Measurements from ENCODE around the gene SEC24C. TPM values are rescaled to one million over a fixed set of nuclear protein-coding genes. Genes with fewer than 3 reads are reported as not detected.
"Not testable (repeated sequence)": the region's sequence is repeated elsewhere in the genome, so short reads cannot be mapped to it uniquely, and the experiment has no call there.

The SEC24C gene
- total RNA-seq, 1 donor from 2014 or later: 42.2 TPM

- H3K4me1 ChIP-seq: peaks cover 69% of the 10 kb centered on the region
- H3K36me3 ChIP-seq: peaks cover 24% of the 10 kb centered on the region
- H3K4me3 ChIP-seq: peak overlapping the region; percentile 90
- no peaks in the 10 kb centered on the region for H3K9me3 ChIP-seq (replicated peaks)
- intact Hi-C loops (cut with micrococcal nuclease): no loop called here
- TF ChIP-seq CTCF (IDR thresholded peaks at IDR 0.05; ENCODE audit: borderline replicate concordance): no peak
- no peak for DNase-seq
- H3K27ac ChIP-seq (replicated peaks): peak overlapping the region; percentile 95
- H3K27me3 ChIP-seq (ENCODE audit: low read depth): no peaks in the 10 kb centered on the region
These were observed 38.5 kb downstream of the SEC24C start for GRCh38 chr10:73782749-73783085.

- intact Hi-C loops (cut with micrococcal nuclease): no loop called here
- H3K27me3 ChIP-seq (ENCODE audit: low read depth): no peaks in the 10 kb centered on the region
- peaks cover 14% of the 10 kb centered on the region for H3K36me3 ChIP-seq
- peak; percentile 87 for DNase-seq
- H3K9me3 ChIP-seq (replicated peaks): no peaks in the 10 kb centered on the region
- TF ChIP-seq CTCF (IDR thresholded peaks at IDR 0.05; ENCODE audit: borderline replicate concordance): peak; percentile 20
- H3K27ac ChIP-seq (replicated peaks): peak within 1 kb of the TSS; percentile 95
- peaks cover 79% of the 10 kb centered on the region for H3K4me1 ChIP-seq
- H3K4me3 ChIP-seq: peak within 1 kb of the TSS; percentile 93
These were observed 41.1 kb downstream of the SEC24C start, which contains the start of gene ZSWIM8 for GRCh38 chr10:73785211-73785720. Gene ZSWIM8 (plus strand): TSS chr10:73785606. CDS start chr10:73785879, 273 bp downstream.

- peak overlapping the region; percentile 93 for H3K4me3 ChIP-seq
- no peak for DNase-seq
- intact Hi-C loops (cut with micrococcal nuclease): no loop called here
- H3K9me3 ChIP-seq (replicated peaks): no peaks in the 10 kb centered on the region
- peak overlapping the region; percentile 95 for H3K27ac ChIP-seq (replicated peaks)
- H3K27me3 ChIP-seq (ENCODE audit: low read depth): no peaks in the 10 kb centered on the region
- peaks cover 72% of the 10 kb centered on the region for H3K4me1 ChIP-seq
- peaks cover 20% of the 10 kb centered on the region for H3K36me3 ChIP-seq
- no peak for TF ChIP-seq CTCF (IDR thresholded peaks at IDR 0.05; ENCODE audit: borderline replicate concordance)
These were observed 41.7 kb downstream of the SEC24C start for GRCh38 chr10:73785721-73786511.

GRCh38 chr10:73786512-73786885 lies 42.3 kb downstream of the SEC24C start:
- Histone ChIP-seq H3K27me3 (ENCODE audit: low read depth) (no peaks in the 10 kb centered on the region), H3K4me3 (peak overlapping the region; percentile 93), H3K36me3 (peaks cover 26% of the 10 kb centered on the region), H3K4me1 (peaks cover 67% of the 10 kb centered on the region), H3K9me3 (replicated peaks) (no peaks in the 10 kb centered on the region), H3K27ac (replicated peaks) (peak overlapping the region; percentile 95)
- no peak for TF ChIP-seq CTCF (IDR thresholded peaks at IDR 0.05; ENCODE audit: borderline replicate concordance)
- intact Hi-C loops (cut with micrococcal nuclease): no loop called here
- DNase-seq: no peak

- intact Hi-C loops (cut with micrococcal nuclease); H3K27me3 ChIP-seq (ENCODE audit: low read depth); H3K9me3 ChIP-seq (replicated peaks); DNase-seq; H3K27ac ChIP-seq (replicated peaks): not testable (repeated sequence)
- peaks cover 33% of the 10 kb centered on the region for H3K36me3 ChIP-seq
- peaks cover 64% of the 10 kb centered on the region for H3K4me1 ChIP-seq
- peak overlapping the region; percentile 93 for H3K4me3 ChIP-seq
These were observed 43.0 kb downstream of the SEC24C start for GRCh38 chr10:73787031-73787800.

Data from left ventricle myocardium inferior (tissue), 1 donor.